Adipocyte (in vitro differentiated cells): ENCODE results near the gene ERICH3.
"Not testable (repeated sequence)": the region's sequence is repeated elsewhere in the genome, so short reads cannot be mapped to it uniquely, and the experiment has no call there.

Experiments
- DNase-seq: peaks from one replicate; pipeline ENCODE4 v3.0.0-alpha.2; 2015; ENCODE audit warnings: low read depth
- H3K27me3 ChIP-seq: replicated peaks from 2 replicates; pipeline ENCODE4 v1.7.0; 2013; ENCODE audit warnings: mild to moderate bottlenecking, low read length, moderate library complexity; ENCODE audit not compliant: control insufficient read depth, insufficient read depth
- H3K36me3 ChIP-seq: 2 replicates; pipeline ENCODE4 v1.7.0; 2013; ENCODE audit warnings: low read length, mild to moderate bottlenecking, moderate library complexity; ENCODE audit not compliant: control insufficient read depth, insufficient read depth, severe bottlenecking
- H3K4me1 ChIP-seq: 2 replicates; pipeline ENCODE4 v1.7.0; 2013; ENCODE audit warnings: mild to moderate bottlenecking, low read length, moderate library complexity; ENCODE audit not compliant: control insufficient read depth, insufficient read depth
- H3K4me3 ChIP-seq: 2 replicates; pipeline ENCODE4 v1.7.0; 2013; ENCODE audit warnings: mild to moderate bottlenecking, low read length, moderate library complexity
- H3K9ac ChIP-seq: 2 replicates; pipeline ENCODE4 v1.7.0; 2013; ENCODE audit warnings: mild to moderate bottlenecking, low read length, moderate library complexity
- H3K9me3 ChIP-seq: 2 replicates; pipeline ENCODE4 v1.7.0; 2013; ENCODE audit warnings: mild to moderate bottlenecking, low read length, moderate library complexity; ENCODE audit not compliant: control insufficient read depth

Gene ERICH3

DNA sequence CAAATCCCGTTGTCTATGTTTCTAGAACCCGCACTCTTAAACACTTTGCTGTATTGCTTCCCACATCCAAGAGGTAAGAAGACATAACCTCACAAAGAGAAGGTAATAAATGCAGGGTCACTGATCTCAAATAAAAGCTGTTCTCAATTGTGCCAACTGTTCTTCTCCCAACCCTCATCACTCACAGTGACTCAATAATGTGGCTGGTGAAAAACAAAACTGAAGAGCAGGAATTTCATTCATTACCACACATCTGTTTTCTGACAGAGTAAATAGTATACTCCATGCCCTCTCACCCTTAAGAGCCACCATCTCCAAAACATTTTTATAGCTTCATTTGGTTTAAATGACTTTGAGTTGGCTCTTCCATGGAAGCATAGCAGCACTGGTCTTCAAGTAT is 6.2 kb upstream of the ERICH3 start:
- Histone ChIP-seq H3K36me3 (no peaks in the 10 kb centered on the region), H3K9ac (no peak overlapping the region), H3K4me3 (no peak overlapping the region), H3K4me1 (no peaks in the 10 kb centered on the region), H3K9me3 (no peaks in the 10 kb centered on the region), H3K27me3 (no peaks in the 10 kb centered on the region)
- DNase-seq = no peak

DNA sequence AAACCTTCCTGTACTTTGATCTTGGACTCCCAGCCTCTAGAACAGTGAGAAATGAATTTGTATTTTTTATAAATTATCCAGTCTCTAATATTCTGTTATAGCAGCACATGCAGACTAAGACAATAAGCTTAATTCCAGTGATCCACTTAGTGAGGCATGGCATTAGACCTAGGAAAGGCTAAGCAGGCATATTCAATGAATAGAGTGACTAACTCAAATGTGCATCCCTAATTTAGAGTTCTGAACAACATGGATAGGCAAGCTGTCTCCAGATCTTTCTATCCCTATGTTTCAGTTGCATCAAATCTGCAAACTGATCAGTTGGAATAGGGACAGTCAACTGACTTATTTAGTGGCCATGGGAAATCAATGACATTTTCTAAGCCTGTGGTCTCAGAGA is 4.3 kb upstream of the ERICH3 start:
- H3K27me3 ChIP-seq = peaks cover 8% of the 10 kb centered on the region
- no peaks in the 10 kb centered on the region for H3K36me3 ChIP-seq
- H3K4me1 ChIP-seq = no peaks in the 10 kb centered on the region
- no peak for DNase-seq
- no peak overlapping the region for H3K4me3 ChIP-seq
- no peaks in the 10 kb centered on the region for H3K9me3 ChIP-seq
- no peak overlapping the region for H3K9ac ChIP-seq

DNA sequence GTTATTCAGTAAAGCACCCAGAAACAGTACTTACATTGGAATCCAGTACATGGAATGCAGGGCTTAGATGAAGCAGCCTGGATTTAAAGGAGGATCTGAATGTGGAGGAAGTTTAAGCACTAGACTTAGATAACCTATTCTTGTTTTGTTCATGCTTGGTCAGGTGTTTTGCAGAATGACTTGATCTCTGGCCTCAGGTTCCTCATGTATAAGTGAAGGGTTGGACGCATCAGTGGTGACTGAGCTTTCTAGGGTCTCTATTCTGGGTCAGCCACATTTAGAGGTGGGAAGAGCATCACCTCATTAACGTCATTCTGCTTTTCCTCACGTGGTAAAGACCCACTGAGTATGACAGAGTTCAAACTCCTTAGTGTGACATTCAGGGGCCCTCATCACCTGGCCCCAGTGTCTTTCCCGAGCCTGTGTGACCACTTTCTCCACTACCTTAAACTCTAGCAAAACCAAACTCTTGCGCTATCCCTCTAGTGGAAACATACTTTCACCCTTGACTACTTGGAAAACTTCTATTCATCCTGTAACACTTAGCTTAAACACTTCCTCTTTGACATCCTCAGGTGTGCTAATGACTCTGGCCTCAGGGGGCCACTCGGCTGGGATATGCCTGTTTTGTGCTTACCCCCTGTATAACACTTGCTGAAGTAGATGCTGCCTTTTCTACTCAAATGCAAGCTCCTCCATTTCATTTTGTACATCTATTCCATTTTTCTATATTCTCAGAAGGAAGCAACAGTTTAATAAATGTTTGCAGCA is 871 bp upstream of the ERICH3 start:
- no peak for DNase-seq
- peaks cover 10% of the 10 kb centered on the region for H3K9me3 ChIP-seq
- peaks cover 17% of the 10 kb centered on the region for H3K27me3 ChIP-seq
- no peak overlapping the region for H3K9ac ChIP-seq
- no peaks in the 10 kb centered on the region for H3K36me3 ChIP-seq
- no peaks in the 10 kb centered on the region for H3K4me1 ChIP-seq
- peak overlapping the region; percentile 68 for H3K4me3 ChIP-seq

DNA sequence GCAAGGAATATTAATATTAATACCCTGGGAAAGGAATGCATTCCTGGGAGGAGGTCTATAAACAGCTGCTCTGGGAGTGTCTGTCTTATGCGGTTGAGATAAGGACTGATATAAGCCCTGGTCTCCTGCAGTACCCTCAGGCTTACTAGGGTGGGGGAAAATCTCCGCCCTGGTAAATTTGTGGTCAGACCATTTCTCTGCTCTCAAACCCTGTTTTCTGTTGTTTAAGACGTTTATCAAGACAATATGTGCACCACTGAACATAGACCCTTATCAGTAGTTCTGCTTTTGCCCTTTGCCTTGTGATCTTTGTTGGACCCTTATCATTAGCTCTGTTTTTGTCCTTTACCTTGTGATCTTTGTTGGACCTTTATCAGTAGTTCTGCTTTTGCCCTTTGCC is 2.7 kb downstream of the ERICH3 start:
- not testable (repeated sequence) for H3K4me1 ChIP-seq, H3K9me3 ChIP-seq, H3K4me3 ChIP-seq, H3K36me3 ChIP-seq, DNase-seq, H3K9ac ChIP-seq
- H3K27me3 ChIP-seq = peaks cover 17% of the 10 kb centered on the region

DNA sequence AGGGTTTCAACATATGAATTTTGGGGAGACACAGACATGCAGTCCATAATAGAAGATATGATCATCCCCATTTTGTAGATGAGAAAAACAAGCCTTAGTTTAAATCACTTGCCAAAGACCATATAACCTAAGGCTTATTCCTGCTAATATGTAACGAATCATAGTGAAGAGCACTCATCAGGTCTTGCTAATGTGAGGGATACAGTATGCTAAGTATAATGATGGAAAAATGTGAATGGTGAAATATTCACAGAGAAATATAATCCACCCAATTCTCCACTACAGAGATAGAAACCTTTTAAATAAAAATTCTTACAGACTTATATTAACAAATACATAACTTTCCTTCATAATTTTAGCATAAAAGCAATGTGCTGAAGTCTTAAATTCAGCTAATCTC is 18.9 kb downstream of the ERICH3 start:
- no peak overlapping the region for H3K4me3 ChIP-seq
- no peak overlapping the region for H3K9ac ChIP-seq
- H3K27me3 ChIP-seq = no peaks in the 10 kb centered on the region
- no peaks in the 10 kb centered on the region for H3K9me3 ChIP-seq
- DNase-seq = no peak
- no peaks in the 10 kb centered on the region for H3K4me1 ChIP-seq
- H3K36me3 ChIP-seq = no peaks in the 10 kb centered on the region

DNA sequence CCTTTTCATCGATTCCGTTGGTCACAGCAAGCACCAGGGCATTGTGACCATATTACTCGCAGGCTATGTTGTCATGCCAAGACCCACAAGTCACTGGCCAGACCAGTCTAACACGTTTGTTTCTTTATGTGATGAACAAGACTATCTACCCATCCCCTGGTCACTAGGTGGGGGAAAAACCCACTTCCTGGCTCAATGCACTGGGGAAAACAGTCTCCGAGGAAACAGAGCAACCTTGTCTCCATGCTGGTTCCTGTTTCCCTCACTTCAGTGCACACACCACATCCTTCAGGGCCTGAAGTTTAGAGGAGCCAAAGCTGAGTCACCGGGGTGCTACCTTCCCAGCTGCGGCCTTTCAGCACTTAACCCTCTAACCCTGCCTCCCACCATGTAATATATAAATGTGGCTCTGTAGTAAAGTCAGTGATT is 20.9 kb downstream of the ERICH3 start:
- H3K36me3 ChIP-seq = no peaks in the 10 kb centered on the region
- no peaks in the 10 kb centered on the region for H3K9me3 ChIP-seq
- peak; percentile 14 for DNase-seq
- no peaks in the 10 kb centered on the region for H3K4me1 ChIP-seq
- H3K9ac ChIP-seq = no peak overlapping the region
- H3K27me3 ChIP-seq = no peaks in the 10 kb centered on the region
- H3K4me3 ChIP-seq = no peak overlapping the region

DNA sequence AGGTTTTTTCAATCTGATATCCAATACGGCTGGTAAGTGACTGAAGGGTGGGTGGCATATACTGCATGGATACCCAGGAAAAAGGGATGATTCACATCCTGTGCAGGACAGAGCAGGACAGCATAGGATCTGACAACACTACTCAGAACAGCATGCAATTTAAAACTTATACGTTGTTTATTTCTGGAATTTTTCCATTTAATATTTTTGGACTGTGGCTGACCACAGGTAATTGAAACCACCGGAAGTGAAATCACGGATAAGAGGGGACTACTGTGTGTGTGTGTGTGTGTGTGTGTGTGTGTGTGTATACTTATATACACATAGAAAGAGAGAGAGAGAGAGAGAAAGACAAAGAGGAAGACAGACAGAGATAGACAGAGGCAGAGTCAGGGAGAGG is 23.0 kb downstream of the ERICH3 start:
- Histone ChIP-seq H3K9me3 (no peaks in the 10 kb centered on the region), H3K27me3 (no peaks in the 10 kb centered on the region), H3K4me3 (no peak overlapping the region), H3K9ac (no peak overlapping the region), H3K36me3 (no peaks in the 10 kb centered on the region), H3K4me1 (no peaks in the 10 kb centered on the region)
- DNase-seq = peak; percentile 17

DNA sequence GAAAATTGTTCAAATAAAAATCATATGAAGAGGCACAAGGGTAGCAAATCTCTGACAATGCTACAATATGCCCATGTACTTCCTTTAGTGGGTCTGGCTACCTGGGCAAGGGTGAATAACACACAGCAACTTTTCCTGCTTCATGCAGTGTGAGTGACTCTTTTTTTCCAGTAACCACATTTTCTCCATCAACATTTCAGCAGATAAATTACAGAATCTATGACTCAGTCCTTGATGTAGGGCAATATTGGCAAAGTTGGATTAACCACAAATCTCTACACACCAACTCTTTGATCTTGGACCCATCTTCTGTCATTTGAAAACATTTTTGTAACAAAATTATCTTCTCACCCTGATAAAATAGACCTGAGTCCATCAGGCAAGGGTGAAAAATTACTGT is 31.7 kb downstream of the ERICH3 start:
- H3K36me3 ChIP-seq = no peaks in the 10 kb centered on the region
- peaks cover 4% of the 10 kb centered on the region for H3K4me1 ChIP-seq
- no peaks in the 10 kb centered on the region for H3K27me3 ChIP-seq
- H3K9ac ChIP-seq = no peak overlapping the region
- no peak overlapping the region for H3K4me3 ChIP-seq
- DNase-seq = no peak
- no peaks in the 10 kb centered on the region for H3K9me3 ChIP-seq

DNA sequence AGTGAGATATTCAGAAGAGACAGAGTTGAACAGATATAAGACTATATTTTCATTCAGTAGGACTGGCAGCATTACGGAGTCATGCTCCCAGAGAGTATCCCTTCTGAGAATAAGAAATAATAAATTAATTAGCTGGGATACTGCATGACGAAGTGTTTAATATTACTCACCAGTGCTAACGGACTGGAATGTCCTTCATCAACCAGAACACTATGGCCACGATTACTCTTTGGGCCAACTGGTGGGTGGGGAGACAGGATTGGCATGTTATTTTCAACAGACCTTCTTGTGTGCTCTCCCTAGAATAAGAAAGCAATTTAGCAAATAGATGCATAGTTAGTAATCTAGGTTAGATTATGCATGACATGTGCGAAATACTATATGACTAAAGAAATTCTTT is 32.4 kb downstream of the ERICH3 start:
- Histone ChIP-seq H3K36me3 (no peaks in the 10 kb centered on the region), H3K9me3 (no peaks in the 10 kb centered on the region), H3K4me1 (peaks cover 4% of the 10 kb centered on the region), H3K4me3 (no peak overlapping the region), H3K9ac (no peak overlapping the region), H3K27me3 (no peaks in the 10 kb centered on the region)
- no peak for DNase-seq

DNA sequence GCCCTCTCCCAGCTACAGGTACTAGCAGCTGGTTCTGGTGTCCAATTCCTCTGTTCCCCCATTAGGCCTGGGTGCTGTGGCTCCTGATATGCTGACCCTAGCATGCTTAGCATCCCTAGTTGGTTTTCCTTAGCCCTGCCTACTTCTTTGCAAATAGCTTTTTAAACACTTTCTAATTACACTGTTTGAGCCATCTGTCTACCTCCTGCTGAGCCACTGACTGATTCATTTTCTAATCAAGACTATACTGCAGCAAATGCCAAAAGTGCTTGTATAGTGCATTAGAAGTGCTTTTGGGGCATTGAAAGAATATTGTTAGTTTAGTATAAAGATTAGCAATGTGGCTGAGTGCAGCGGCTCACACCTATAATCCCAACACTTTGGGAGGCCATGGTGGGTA is 36.3 kb downstream of the ERICH3 start:
- H3K9ac ChIP-seq = no peak overlapping the region
- DNase-seq = no peak
- no peaks in the 10 kb centered on the region for H3K27me3 ChIP-seq
- no peaks in the 10 kb centered on the region for H3K36me3 ChIP-seq
- H3K4me3 ChIP-seq = no peak overlapping the region
- peaks cover 4% of the 10 kb centered on the region for H3K4me1 ChIP-seq
- no peaks in the 10 kb centered on the region for H3K9me3 ChIP-seq

DNA sequence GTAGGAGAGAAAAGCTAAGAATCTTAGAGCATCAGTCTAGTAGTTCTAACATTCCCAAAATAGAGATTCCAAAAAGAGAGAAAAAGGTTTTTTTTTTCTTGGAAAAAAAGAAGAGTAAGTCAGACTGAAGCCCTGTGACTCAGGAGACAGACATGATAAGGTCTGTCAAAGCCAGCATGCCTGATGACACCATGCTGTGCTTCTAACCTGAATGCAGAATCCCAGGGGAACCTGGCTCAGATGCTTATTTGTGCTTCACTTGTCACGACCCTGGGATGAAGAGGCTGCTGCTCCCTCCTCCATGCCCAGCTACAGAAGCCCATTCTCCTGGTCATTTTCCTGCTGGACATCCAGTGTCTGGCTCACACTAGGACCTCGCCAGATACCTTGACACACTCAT is 44.3 kb downstream of the ERICH3 start:
- DNase-seq = no peak
- Histone ChIP-seq H3K36me3 (no peaks in the 10 kb centered on the region), H3K9me3 (peaks cover 4% of the 10 kb centered on the region), H3K4me1 (no peaks in the 10 kb centered on the region), H3K9ac (no peak overlapping the region), H3K27me3 (no peaks in the 10 kb centered on the region), H3K4me3 (no peak overlapping the region)

DNA sequence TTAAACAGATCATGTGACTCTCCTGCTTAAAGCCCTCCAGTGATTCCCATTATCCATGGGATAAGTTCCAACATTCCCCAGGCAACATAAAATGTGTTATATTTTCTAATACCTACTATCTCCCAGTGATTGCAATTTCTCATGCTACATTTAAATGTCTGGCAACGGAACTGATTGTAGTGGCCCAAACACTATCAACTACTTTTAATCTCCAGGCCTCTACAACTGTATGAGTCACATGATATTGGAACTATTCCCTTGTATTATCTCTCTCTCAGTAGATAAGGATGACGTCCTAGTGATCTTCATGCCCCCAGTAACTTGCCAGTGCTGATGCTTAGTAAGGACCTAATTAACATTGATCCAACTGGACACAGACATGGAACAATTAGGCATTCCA is 49.9 kb downstream of the ERICH3 start:
- no peaks in the 10 kb centered on the region for H3K4me1 ChIP-seq
- H3K9ac ChIP-seq = no peak overlapping the region
- H3K27me3 ChIP-seq = no peaks in the 10 kb centered on the region
- H3K9me3 ChIP-seq = peaks cover 4% of the 10 kb centered on the region
- no peak for DNase-seq
- no peak overlapping the region for H3K4me3 ChIP-seq
- no peaks in the 10 kb centered on the region for H3K36me3 ChIP-seq
